Embryonic facial prominence (tissue), 1 donor: ENCODE data around the gene CGB7.
"Not testable (repeated sequence)": the region's sequence is repeated elsewhere in the genome, so short reads cannot be mapped to it uniquely, and the experiment has no call there.

Experiments
- DNase-seq: peaks from one replicate; pipeline ENCODE4 v3.0.0-alpha.2; 2016; ENCODE audit errors: extremely low spot score

CGB7 gene

GRCh38 chr19:49042177-49042576, 15.4 kb downstream of the CGB7 start:
- DNase-seq: no peak

GRCh38 chr19:49039736-49040135, 17.8 kb downstream of the CGB7 start:
- not testable (repeated sequence) for DNase-seq

GRCh38 chr19:49038557-49039276, 18.8 kb downstream of the CGB7 start:
- not testable (repeated sequence) for DNase-seq

GRCh38 chr19:49038111-49038510, 19.4 kb downstream of the CGB7 start:
- not testable (repeated sequence) for DNase-seq

- DNase-seq: not testable (repeated sequence)
These were observed 20.7 kb downstream of the CGB7 start, which contains the start of gene CGB1 for GRCh38 chr19:49036815-49037214. CGB1 (minus strand) TSS chr19:49036895; CDS start chr19:49036711, 184 bp downstream.

GRCh38 chr19:49031642-49032301, 25.8 kb downstream of the CGB7 start, which contains the start of gene CGB2:
CGB2 (plus strand) TSS chr19:49031890; CDS start chr19:49032096, 206 bp downstream.
- DNase-seq: not testable (repeated sequence)

GRCh38 chr19:49030323-49030722, 27.2 kb downstream of the CGB7 start:
- DNase-seq: not testable (repeated sequence)

- DNase-seq: not testable (repeated sequence)
These were observed 27.8 kb downstream of the CGB7 start for GRCh38 chr19:49029749-49030148.

- not testable (repeated sequence) for DNase-seq
These were observed 28.9 kb downstream of the CGB7 start for GRCh38 chr19:49028686-49029085.

- not testable (repeated sequence) for DNase-seq
These were observed 31.9 kb downstream of the CGB7 start for GRCh38 chr19:49025599-49025998.

GRCh38 chr19:49025088-49025487, 32.5 kb downstream of the CGB7 start:
- DNase-seq: not testable (repeated sequence)

- DNase-seq: not testable (repeated sequence)
These were observed 33.3 kb downstream of the CGB7 start, which contains the start of gene CGB3 for GRCh38 chr19:49024233-49024632. CGB3 (minus strand) TSS chr19:49024333; CDS start chr19:49023971, 362 bp downstream.

- DNase-seq: no peak
These were observed 35.4 kb downstream of the CGB7 start for GRCh38 chr19:49022116-49022515.

- no peak for DNase-seq
These were observed 36.3 kb downstream of the CGB7 start for GRCh38 chr19:49020931-49021895.

- no peak for DNase-seq
These were observed 37.2 kb downstream of the CGB7 start for GRCh38 chr19:49020342-49020741.

GRCh38 chr19:49019242-49019932, 38.2 kb downstream of the CGB7 start:
- DNase-seq: no peak

- not testable (repeated sequence) for DNase-seq
These were observed 38.9 kb downstream of the CGB7 start for GRCh38 chr19:49018388-49019241.

- no peak for DNase-seq
These were observed 39.7 kb downstream of the CGB7 start for GRCh38 chr19:49017666-49018351.

GRCh38 chr19:49017041-49017665, 40.4 kb downstream of the CGB7 start, which contains the start of gene LHB:
LHB (minus strand) TSS chr19:49017091; CDS start chr19:49017081, 10 bp downstream.
- DNase-seq: no peak
